Upper lobe of left lung (tissue), 4 donors: Measurements from ENCODE around the gene TMEM132C.

ENCODE experiments used
- POLR2A ChIP-seq, 4 donors: fragments of 450-650 bp; IDR thresholded peaks; one replicate each; pipeline ENCODE4 v1.5.1; 2016 to 2017; ENCODE audit warnings: antibody characterized with exemption in 4 of 4, mild to moderate bottlenecking in 2 of 4
- POLR2AphosphoS5 ChIP-seq, 2 donors: sonication (generic); formaldehyde crosslinking; IDR thresholded peaks; one replicate each; pipeline ENCODE4 v1.5.1; 2017; ENCODE audit warnings: antibody characterized with exemption in 2 of 2

- TF ChIP-seq POLR2A (IDR thresholded peaks at IDR 0.05) (no peak), POLR2AphosphoS5 (IDR thresholded peaks at IDR 0.05) (no peak)
Observed at GRCh38 chr12:128687851-128688250, 420.9 kb downstream of the TMEM132C start.
